NCI-H2227 (cell line): Measurements from ENCODE around the gene KRTAP9-4.
"Not testable (repeated sequence)": the region's sequence is repeated elsewhere in the genome, so short reads cannot be mapped to it uniquely, and the experiment has no call there.

Experiments used
- DNase-seq: peaks from one replicate; lab custom pipeline; 2025; ENCODE audit not compliant: unreplicated experiment; lab: John Stamatoyannopoulos, UW

Gene KRTAP9-4, protein sequence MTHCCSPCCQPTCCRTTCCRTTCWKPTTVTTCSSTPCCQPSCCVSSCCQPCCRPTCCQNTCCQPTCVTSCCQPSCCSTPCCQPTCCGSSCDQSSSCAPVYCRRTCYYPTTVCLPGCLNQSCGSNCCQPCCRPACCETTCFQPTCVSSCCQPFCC

DNA sequence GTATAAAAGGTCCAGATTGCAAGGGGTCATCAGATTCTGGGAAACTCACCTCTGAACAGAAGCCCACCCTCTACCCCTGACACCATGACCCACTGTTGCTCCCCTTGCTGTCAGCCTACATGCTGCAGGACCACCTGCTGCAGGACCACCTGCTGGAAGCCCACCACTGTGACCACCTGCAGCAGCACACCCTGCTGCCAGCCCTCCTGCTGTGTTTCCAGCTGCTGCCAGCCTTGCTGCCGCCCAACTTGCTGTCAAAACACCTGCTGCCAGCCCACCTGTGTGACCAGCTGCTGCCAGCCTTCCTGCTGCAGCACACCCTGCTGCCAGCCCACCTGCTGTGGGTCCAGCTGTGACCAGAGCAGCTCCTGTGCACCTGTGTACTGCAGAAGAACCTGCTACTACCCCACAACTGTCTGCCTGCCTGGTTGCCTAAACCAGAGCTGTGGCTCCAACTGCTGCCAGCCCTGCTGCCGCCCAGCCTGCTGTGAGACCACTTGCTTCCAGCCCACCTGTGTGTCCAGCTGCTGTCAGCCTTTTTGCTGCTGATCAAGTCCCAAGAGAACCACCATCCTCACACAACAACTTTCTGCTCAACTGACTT is at the start of gene KRTAP9-4:
Gene KRTAP9-4, plus strand, starts transcription at position 51 of the 604 bp plus-strand sequence. Its CDS starts 34 bp downstream, at position 85.
- not testable (repeated sequence) for DNase-seq

DNA sequence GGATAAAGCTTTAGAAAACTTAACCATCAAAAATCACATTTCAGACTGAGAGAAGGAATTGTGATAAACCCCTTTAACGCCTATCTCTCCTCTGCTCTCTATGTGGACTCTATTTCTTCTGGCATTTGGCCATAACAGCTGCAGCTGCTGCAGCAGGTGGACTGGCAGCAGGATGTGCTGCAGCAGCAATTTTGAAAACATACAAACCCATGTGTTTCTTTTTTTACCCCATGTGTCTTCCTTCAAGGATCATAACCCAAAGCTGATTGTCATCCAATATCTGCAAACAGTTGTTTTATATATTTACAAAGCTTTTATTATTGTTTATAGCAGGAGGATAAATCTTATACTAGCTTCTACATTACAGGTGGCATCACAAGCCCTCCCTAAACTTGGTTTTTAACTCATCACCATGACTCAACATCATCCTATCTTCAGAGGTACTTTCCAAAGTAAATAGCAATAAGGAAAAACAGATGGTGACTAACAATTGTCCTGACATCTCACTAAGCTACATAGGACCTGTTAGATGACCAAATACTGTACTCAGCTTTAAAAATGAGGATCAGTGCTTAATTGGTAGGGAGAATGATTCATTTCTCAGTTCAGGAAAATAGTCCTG is 37.5 kb upstream of the KRTAP9-4 start:
- no peak for DNase-seq

GRCh38 chr17:41212524-41213169 is 36.8 kb upstream of the KRTAP9-4 start:
- no peak for DNase-seq

DNA sequence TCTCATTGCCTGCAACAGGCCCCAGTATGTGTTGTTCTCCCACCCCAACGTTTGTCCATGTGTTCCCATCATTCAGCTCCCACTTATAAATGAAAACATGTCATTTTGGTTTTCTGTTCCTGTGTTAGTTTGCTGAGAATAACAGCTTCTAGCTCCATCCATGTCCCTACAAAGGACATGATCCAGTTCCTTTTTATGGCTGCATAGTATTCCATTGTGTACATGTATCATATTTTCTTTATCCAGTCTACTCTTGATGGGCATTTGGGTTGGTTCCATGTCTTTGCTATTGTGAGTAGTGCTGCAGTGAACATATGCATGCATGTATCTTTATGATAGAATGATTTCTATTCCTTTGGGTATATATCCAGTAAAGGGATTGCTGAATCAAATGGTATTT is 33.8 kb upstream of the KRTAP9-4 start:
- DNase-seq: no peak

- DNase-seq: no peak
Measured at GRCh38 chr17:41223821-41224220, 25.7 kb upstream of the KRTAP9-4 start.

DNA sequence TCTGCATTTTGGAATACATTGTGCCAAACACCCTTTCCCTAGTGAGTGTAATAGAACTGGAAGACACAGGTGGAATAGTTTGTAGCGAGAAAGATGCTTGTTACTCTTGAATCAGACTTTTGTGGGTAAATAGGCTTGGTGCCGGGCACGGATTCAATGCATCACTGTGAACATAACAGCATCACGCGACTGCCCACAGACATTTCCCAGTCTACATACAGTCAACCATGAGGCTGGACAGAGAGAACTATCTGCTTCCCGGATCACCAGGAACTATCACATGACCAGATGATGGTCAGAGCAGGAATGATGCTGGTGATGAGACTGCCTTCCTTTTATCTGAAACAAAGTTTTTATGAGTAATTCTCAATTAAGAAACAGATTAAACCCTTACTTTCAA is 23.4 kb upstream of the KRTAP9-4 start:
- DNase-seq: no peak

DNA sequence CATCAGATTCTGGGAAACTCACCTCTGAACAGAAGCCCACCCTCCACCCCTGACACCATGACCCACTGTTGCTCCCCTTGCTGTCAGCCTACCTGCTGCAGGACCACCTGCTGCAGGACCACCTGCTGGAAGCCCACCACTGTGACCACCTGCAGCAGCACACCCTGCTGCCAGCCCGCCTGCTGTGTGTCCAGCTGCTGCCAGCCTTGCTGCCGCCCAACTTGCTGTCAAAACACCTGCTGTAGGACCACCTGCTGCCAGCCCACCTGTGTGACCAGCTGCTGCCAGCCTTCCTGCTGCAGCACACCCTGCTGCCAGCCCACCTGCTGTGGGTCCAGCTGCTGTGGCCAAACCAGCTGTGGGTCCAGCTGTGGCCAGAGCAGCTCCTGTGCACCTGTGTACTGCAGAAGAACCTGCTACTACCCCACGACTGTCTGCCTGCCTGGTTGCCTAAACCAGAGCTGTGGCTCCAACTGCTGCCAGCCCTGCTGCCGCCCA is 22.8 kb upstream of the KRTAP9-4 start, which contains the start of gene KRTAP9-2:
Gene KRTAP9-2, plus strand, starts transcription at position 51 of the 498 bp plus-strand sequence. Its CDS starts 7 bp downstream, at position 58.
- not testable (repeated sequence) for DNase-seq

DNA sequence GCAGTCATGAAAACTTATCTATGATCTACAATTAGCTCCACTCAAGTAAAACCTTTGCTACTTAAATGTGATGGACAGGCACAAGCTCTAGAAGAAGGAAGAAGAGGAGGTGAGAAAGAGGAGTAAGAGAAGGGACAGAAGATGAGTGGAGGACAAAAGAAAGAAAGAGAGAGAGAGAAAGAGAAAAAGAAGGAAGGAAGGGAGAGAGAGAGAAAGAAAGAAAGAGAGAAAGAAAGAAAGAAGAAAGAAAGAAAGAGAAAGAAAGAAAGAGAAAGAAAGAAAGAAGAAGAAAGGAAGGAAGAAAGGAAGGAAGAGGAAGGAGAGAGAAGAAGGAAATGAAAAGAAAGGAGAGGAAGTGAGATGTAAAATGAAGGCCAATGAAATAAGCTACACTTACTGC is 19.4 kb upstream of the KRTAP9-4 start:
- DNase-seq: no peak

DNA sequence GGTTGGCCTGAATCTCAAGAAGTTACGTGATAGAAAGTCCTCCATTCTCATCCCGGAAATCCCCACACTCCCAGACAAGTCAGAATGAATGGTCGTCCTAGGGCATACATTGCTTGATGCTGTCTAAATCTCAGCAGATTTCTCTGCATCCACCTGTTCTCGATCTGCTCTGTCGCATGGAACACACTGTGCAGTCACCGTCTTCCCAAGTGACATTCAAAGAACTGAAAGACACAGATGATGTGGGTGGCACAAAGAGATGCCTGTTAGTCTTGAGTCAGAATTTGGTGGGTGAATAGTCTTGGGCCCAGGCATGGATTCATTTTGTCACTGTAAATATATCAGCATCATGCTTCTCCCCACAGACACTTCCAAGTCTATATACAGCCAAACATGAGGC is 17.8 kb upstream of the KRTAP9-4 start:
- DNase-seq: no peak

DNA sequence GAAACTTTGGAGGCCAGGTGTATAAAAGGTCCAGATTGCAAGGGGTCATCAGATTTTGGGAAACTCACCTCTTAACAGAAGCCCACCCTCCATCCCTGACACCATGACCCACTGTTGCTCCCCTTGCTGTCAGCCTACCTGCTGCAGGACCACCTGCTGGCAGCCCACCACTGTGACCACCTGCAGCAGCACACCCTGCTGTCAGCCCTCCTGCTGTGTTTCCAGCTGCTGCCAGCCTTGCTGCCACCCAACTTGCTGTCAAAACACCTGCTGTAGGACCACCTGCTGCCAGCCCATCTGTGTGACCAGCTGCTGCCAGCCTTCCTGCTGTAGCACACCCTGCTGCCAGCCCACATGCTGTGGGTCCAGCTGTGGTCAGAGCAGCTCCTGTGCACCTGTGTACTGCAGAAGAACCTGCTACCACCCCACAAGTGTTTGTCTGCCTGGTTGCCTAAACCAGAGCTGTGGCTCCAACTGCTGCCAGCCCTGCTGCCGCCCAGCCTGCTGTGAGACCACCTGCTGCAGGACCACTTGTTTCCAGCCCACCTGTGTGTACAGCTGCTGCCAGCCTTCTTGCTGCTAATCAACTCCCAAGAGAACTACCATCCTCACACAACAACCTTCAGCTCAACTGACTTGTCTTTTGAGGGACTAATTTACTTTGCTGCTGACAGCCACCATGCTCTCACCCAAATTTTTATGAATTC is 16.9 kb upstream of the KRTAP9-4 start, which contains the start of gene KRTAP9-3:
Gene KRTAP9-3, plus strand, starts transcription at position 51 of the 707 bp plus-strand sequence. Its CDS starts 53 bp downstream, at position 104.
- not testable (repeated sequence) for DNase-seq

DNA sequence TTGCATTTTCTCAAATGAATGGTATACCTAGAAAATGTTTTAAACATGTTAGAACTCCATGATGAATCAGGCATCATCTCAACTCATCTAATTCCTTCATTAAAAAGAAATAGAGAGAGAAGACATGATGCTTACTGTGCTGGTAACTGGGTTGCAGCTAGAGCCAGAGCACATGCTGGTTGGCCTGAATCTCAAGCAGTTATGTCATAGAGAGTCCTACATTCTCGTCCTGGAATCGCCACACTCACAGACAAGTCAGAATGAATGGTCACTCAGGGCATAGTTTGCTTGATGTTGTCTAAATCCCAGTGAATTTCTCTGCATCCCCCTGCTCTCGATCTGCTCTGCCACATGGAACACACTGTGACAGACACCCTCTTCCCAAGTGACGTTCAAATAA is 12.4 kb upstream of the KRTAP9-4 start:
- DNase-seq: not testable (repeated sequence)

DNA sequence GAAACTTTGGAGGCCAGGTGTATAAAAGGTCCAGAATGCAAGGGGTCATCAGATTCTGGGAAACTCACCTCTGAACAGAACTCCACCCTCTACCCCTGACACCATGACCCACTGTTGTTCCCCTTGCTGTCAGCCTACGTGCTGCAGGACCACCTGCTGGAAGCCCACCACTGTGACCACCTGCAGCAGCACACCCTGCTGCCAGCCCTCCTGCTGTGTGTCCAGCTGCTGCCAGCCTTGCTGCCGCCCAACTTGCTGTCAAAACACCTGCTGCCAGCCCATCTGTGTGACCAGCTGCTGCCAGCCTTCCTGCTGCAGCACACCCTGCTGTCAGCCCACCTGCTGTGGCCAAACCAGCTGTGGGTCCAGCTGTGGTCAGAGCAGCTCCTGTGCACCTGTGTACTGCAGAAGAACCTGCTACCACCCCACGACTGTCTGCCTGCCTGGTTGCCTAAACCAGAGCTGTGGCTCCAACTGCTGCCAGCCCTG is 11.5 kb upstream of the KRTAP9-4 start, which contains the start of gene KRTAP9-8:
Gene KRTAP9-8, plus strand, starts transcription at position 51 of the 489 bp plus-strand sequence. Its CDS starts 53 bp downstream, at position 104.
- DNase-seq: not testable (repeated sequence)

- DNase-seq: not testable (repeated sequence)
Measured at GRCh38 chr17:41246995-41247787, 2.3 kb upstream of the KRTAP9-4 start.

- DNase-seq: no peak
Measured at GRCh38 chr17:41251261-41251660, 1.8 kb downstream of the KRTAP9-4 start.

- DNase-seq: no peak
Measured at GRCh38 chr17:41254861-41255260, 5.4 kb downstream of the KRTAP9-4 start.

GRCh38 chr17:41255381-41256290 is 6.1 kb downstream of the KRTAP9-4 start, which contains the start of gene KRTAP9-9:
KRTAP9-9 (plus strand) TSS chr17:41255384.
- DNase-seq: not testable (repeated sequence)

DNA sequence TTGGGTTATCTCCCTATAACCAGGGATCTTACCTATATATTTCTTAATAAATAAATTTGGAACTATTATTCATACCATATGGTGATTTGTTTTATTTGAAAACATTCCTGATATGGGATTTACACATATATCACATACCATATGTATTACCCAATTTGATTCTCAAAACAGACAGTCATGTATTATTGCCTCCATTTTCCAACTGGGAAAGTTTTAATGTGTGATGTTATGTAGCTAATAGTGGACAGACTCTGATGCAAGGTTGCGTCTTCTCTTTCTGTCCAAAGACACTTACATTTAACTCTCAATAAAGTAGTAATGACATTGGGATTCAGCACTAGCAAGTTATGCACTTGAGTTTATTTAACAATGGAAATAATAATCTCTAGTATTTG is 6.8 kb downstream of the KRTAP9-4 start:
- no peak for DNase-seq

DNA sequence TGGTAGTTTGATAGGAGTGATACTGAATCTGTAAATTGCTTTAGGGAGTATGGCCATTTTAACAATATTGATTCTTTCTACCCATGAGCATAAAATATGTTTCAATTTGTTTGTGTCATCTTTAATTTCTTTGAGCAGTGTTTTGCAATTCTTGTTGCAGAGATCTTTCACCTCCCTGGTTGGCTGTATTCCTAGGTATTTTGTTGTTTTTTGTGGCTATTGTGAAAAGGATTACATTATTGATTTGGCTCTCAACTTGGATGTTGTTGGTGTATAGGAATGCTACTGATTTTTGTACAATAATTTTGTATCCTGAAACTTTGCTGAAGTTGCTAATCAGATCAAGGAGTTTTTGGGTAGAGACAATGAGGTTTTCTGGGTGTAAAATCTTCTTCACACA is 8.9 kb downstream of the KRTAP9-4 start:
- DNase-seq: no peak

DNA sequence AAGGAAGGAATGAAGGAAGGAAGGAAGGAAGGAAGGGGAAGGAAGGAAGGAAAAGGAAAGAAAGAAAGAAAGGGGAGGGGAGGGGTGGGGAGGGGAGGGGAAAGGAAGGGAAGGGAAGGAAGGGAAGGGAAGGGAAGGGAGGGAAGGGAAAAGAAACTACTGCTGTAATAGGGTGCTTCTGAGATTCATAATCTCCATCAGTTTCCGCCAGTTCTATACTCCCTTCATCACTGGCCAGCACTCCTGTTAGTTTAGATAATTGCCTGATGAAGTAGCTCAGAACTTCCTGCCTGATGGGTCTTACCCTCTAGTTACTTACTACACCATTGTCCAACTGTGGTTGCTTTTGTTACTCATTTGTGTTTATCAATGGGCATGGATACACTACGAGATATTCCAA is 13.7 kb downstream of the KRTAP9-4 start:
- no peak for DNase-seq
